Measurements from ENCODE around the gene GOLGA7B.
A peak's percentile ranks its signal among the peaks of the same experiment; 100 is the strongest.

The GOLGA7B gene

GRCh38 chr10:97849687-97850402 lies at the start of gene GOLGA7B:
Gene GOLGA7B (plus strand): TSS chr10:97849843. CDS start chr10:97850304, 461 bp downstream.
- peak; percentile 46 for DNase-seq

DNA sequence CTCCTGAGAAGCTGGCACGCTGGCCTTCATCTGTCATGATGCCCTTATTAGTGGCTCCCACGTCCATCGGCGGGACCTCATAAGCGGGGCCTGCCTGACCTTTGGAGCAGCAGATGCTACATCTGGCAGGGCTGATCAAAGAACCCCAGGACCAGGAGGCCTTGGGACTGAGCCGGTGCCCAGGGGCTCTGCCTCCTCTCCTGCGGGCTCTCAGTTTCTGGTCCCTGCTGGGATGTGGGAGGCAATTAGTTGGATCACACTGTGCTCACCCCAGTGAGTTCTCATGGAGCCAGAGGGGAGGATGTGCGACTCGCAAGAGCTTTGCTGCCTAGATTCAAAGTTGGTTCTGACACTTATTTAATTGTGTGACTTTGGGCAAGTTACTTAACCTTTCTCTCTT lies 49.2 kb upstream of the GOLGA7B start:
- no peak for DNase-seq

DNA sequence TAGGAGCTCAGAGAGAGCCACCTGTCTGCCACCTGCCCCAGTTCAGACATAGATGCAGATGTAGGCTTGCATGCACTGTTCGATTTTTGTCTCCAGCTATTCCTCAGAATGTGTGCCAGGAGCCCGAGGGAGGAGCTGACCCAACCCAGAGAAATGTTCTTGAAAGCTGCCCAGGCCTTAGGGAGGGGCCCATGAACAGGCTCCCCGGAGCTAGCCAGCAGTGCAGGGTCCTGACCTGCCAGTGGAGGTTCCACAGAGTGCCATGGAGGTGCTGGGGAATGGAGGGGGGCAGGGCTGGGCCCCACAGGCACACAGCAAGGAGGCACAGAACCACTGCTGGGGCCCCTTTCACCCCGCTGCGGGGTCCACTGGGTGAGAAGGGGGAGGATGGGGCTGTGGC lies 48.2 kb upstream of the GOLGA7B start:
- no peak for DNase-seq

DNA sequence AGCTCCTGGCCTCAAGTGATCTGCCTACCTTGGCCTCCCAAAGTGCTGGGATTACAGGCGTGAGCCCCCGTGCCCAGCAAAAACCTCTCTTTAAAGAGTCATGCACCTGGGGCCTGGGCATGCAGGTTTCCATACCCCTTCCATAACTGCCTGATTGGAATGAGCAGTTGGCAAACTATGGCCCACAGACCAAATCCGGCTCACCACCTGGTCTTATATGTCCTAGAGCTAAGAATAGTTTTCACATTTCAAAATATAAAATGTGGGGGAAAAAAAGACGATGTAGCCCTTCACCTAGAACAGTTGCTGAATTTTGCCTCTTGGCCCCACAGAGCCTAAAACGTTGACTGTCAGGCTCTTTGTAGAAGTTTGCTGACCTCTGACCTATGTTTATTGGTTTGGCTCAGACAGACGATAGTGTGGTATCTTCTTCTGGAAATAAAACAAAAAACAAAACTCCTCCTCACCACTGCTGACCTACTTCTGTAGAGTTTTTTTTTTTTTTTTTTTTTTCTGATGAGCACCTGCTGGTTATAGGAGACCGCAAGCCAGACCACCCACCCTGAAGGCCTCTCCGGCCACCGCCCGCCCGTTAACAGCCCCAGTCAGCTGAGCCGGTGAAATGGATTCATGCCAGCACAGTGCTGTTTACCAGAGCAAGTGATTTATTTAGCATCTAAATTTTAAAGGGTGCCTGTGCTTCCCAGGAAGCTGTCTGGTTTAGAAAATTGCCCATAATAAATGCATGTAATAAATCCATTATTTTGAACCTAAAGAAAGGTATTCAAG lies 44.4 kb upstream of the GOLGA7B start:
- no peak for DNase-seq

DNA sequence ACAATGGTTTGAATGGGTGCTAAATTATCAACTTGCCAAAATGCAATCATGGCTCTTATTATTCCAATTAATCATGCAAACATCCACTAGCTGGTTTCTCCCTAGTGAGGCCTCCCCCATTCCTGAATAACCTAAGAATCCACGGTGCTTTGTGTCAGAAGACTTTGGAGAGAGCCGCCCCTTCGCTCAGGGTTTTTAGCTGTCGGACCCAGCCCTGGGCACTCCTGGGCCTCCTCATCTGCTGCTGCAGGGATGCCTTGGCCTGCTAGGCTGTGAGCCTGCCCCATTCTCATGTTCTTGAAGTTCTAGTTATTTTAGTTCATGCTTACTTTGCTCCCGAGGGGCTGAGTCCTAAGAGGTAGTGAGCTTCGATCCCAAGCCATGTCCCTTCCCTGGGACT lies 43.7 kb upstream of the GOLGA7B start:
- no peak for DNase-seq

GRCh38 chr10:97810446-97810845 lies 39.2 kb upstream of the GOLGA7B start:
- DNase-seq, result no peak

- DNase-seq, result no peak
Measured at GRCh38 chr10:97811958-97812357, 37.7 kb upstream of the GOLGA7B start.

DNA sequence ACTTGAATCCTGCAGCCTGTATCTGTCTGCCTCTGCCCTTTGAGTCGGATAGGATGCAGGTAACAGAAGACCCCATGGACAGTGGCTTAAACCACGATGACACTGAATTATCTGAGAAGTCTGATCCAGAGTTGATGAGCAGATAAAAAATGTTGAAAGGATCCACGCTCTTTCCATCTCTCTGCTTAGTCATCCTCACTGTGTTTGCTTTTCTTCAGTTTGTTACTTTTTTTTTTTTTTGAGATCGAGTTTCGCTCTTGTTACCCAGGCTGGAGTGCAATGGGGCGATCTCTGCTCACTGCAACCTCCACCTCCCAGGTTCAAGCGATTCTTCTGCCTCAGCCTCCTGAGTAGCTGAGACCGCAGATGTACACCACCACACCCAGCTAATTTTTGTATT lies 36.9 kb upstream of the GOLGA7B start:
- DNase-seq, result no peak

- no peak for DNase-seq
Measured at GRCh38 chr10:97813311-97813710, 36.3 kb upstream of the GOLGA7B start.

DNA sequence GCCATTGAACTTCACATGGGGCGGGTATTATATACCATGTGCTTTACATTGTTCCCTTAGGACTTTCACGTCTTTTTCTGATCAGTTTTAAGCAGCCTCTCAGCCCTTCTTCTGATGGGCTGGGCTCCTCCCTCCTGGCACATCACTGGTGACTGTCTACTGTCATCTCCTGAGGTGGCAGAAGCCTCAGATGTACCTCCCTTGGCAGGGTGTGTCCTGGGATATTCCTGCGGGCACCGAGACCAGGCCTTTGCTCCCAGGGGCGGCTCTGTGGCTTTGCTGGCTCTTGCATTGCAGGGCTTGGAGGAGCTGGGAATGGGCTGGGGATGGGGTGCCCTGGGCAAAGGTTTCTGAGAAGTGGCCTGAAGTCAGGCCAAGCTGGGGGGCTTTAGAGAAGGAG lies 34.6 kb upstream of the GOLGA7B start:
- no peak for DNase-seq

DNA sequence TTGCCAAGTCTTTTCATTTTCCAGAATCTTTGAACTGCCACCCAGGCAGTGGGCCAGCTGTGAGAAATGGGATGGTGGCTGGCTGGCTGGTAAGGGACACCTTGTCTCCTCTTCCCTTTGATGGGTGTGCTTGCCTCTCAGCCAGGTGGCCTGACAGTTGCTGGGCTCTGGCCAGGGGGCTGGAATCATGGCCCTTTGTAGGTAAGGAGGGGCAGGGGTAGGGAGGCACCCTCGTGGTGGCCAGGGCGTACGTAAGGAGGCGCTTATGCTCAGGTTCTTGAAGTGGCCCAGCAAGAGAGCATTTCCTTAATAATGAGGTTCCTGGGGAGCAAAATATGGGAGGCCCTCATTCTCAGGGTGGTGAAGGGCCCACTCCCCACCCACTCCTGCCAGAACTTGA lies 33.0 kb upstream of the GOLGA7B start:
- no peak for DNase-seq

- DNase-seq, result no peak
Measured at GRCh38 chr10:97818572-97818971, 31.1 kb upstream of the GOLGA7B start.

DNA sequence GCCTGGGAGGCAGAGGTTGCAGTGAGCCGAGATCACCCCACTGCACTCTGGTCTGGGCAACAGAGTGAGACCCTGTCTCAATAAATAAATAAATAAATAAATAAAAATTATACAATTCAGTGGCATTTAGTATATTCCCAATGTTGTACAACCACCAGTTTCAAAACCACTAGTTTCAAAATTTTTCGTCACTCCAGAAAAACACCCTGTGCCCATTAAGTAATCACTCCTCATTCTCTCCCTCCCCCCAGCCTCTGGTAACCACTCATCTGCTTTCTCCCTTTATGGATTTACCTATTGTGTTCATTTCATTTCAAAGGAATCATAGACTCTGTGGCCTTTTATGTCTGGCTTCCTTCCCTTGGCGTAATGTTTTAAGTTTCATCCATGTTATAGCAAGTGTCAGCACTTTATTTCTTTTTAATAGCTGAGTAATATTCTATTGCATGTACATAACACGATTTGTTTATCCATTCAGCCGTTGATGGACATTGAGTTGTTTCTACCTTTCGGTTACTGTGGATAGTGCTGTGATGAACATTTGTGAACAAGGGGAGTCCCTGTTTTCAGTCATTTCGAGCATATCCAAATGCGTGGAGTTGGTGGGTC lies 29.4 kb upstream of the GOLGA7B start:
- no peak for DNase-seq

- DNase-seq, result no peak
Measured at GRCh38 chr10:97821308-97822038, 28.2 kb upstream of the GOLGA7B start.

- no peak for DNase-seq
Measured at GRCh38 chr10:97822261-97822687, 27.4 kb upstream of the GOLGA7B start.

DNA sequence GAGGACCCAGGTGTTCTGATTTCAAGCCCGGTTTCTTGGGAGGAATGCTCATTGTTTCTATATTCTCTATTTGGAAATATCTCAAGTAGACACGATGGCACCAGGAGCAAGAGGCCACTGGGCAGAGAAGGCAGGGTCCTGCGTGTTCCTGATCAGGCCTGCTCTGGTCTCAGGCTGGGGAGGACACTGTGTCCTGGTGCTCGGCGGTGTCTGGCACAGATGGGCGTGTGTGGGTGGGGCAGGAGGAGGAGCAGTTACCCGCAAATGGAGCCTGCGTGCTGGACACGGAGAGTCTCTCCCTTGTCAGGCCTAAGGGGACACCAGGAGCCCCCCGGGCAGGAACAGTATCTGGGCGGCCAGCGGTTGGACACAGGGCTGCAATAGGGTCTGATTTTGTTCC lies 25.9 kb upstream of the GOLGA7B start:
- no peak for DNase-seq

- no peak for DNase-seq
Measured at GRCh38 chr10:97825020-97825760, 24.5 kb upstream of the GOLGA7B start.

GRCh38 chr10:97826892-97827291 lies 22.8 kb upstream of the GOLGA7B start:
- DNase-seq, result no peak

GRCh38 chr10:97827702-97828291 lies 21.8 kb upstream of the GOLGA7B start:
- DNase-seq, result no peak

GRCh38 chr10:97828721-97829120 lies 20.9 kb upstream of the GOLGA7B start:
- no peak for DNase-seq

DNA sequence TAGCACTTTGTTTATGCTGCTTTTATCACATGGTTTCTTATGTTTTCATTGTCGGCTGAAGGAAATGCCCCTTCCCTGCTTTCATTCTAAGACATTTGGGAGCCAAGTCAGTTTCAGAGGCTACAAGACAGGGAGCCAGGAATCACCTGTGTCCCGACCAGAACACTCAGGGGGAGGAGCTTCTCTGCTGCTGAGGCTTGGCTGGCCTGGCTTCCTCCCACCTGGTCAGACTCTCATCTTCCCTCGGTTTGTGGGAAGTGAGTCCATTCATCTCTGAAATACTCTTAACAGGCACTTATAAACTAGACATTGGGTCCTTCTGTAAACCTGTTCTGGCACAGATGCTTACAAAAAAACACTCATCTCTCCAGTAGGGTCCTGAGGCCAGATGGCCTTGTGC lies 19.6 kb upstream of the GOLGA7B start:
- no peak for DNase-seq

DNA sequence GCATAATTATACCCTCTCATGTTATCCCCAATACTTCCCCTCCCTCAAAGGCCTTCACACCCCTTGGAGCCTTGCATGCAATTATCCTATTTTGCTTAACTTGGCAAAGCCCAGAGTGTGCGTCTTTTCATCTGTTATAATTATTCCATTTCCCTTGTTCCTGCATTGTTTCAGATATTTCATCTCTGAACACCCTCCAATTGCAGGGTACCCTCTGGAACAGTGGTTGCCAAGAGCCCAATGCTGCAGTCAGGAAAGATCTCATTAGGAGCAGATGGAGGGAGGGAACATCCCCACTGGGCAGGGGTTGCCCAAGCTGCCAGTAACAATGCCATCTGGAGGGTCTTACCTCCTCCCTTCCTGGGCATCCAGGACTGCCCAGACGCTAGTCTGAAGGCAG lies 18.4 kb upstream of the GOLGA7B start:
- no peak for DNase-seq

Measured in activated CD4-positive, alpha-beta T cell treated with anti-CD3 and anti-CD28 coated beads, Interleukin-2, Interleukin-6, amounts not matched to agents 100 ng/mL and 50 ng/mL, durations not matched to agents 16 hours and 8 hours (primary cell).